HG03432 (cell line): ENCODE results near the gene LGR4.
"Not testable (repeated sequence)": the region's sequence is repeated elsewhere in the genome, so short reads cannot be mapped to it uniquely, and the experiment has no call there.

Source experiments
- ATAC-seq: cut with Tn5 transposase; IDR thresholded peaks from one replicate; pipeline ENCODE4 v1.9.1; 2021; ENCODE audit warnings: mild to moderate bottlenecking, moderate library complexity; ENCODE audit not compliant: unreplicated experiment

Gene LGR4

DNA sequence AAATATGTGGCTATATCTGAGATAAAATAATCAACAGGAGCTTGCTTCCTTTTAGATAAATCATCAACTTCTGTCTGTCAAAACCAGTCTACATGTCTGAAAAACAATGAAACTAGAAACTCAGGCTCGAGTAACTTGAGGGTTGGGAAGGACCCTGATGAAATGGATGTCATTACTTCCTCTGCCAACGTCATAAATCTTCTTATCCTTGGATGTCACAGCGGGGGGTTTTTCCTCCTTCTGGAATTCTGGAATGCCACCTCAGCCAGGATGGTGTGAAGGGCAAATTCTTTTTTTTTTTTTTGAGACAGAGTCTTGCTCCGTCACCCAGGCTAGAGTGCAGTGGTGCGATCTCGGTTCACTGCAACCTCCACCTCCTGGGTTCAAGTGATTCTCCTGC, 13.4 kb downstream of the LGR4 start:
- no peak for ATAC-seq

DNA sequence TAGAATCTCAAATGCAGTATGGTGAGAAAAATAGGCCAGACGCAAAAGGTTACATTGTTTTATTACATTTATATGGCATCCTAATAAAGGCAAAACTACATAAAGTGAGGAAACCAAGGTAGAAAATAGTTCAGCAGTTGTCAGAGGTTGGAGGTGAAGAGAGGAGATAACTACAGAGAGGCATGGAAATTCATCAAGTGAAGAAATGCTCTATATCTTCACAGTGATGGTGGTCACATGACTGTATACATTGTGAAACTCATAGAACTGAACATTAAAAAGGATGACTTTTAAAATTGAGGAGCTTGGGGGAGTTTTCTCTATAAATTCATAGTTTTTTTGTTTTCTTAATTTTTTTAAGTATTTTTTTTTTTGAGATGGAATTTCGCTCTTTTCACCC, 14.4 kb downstream of the LGR4 start:
- ATAC-seq = no peak

DNA sequence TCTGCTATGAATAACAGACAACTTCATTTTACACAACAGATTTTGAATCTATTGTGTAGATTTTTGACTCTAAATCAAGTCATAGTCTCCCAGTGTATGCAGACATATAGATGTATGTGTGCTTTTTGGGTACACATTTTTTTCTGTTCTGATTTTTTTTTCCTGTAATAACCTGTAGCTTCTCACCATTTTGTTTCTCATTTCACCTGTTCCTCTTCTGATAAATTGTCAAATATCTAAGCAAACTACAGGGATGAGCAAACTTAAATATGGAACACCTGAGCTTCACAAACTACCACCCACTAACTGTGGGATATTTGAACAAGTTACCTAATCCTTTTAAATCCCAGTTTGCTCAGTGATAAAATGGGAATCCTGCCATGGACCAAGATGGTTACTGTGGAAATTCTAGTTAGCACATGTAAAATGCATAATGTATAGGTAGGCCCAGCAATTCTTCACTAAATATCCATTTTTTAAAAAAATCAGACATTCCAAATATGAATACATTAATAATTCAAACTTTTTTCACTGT, 15.7 kb downstream of the LGR4 start:
- ATAC-seq = no peak

DNA sequence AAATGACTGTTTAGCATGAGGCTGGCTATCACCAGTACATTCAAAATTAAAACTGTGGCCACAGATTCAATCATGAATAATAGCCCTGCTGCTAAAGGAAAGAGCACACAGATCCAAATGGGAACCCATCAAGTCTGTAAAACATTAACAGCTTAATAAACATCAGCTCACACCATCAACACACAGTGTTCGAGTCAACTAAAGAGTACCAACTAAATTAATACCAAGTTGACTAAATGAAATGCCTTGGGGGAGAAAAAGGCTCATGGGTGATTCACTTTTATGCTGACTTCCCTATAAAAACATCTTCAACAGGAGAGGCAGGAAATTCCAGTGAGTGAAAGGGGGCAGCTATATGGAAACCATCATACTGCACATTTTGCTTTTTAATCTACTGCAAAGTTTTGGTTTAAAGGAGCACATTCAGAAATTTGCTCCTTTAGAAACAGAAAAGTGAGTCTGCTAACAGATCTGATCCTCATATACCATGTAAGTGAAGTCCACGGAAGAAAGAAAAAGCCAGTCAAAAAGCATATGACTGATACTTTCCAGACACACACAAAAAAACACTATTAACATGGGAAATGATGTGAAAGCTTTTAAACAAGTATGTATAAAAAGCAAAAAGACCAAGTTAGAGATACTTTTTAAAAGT, 16.3 kb downstream of the LGR4 start:
- no peak for ATAC-seq

DNA sequence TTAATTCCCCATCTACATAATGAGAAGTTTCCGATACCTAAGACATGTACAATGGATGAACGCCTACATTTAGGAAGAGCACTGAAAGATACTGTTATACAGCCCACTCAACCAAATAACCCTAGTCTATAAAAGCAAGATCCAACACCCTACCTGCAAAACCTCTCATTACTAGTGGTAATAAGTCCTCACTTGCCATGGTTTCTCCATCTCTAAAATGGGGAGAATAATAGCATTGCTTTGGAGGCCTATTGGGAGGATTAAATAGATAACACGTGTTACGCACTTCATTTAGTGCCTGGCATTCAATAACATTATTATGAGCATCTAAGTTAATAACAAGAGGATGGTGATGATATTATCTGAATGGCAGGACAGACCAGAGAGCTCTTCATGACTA, 16.9 kb downstream of the LGR4 start:
- no peak for ATAC-seq

DNA sequence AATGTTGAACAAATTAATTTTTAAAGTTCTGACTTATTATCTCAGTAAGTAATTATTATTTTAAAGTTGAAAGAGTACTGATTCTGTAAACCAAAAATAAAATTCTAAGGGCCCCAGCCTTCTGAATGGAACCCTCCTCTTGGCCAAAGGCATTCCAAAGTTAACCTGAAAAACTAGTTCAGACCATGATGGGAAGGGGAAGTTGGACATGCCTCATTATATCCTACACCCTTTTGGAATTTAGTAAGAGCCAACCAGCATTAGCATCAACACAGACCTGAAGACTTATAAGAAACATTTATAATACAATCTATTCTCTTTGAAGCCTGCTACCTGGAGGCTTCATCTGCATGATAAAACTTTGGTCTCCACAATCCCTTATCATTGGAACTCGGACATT, 18.9 kb downstream of the LGR4 start:
- ATAC-seq = no peak

DNA sequence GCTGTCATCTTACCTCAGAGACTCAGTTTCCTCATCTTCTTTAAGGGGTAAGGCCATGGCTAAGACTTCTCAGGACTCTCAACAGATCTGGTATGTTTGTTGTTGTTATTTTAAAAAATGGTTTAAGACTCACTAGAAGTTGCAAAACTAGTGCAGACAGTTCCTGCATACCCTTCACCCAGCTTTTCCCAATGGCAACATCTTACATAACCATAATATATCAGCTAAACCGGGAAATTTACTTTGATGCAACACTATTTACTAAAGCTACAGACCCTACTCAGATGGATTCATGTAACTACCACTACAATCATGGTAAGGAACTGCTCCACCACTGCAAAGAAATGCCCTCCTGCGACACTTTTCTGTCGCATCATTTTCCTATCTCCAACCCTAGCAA, 20.4 kb downstream of the LGR4 start:
- no peak for ATAC-seq

DNA sequence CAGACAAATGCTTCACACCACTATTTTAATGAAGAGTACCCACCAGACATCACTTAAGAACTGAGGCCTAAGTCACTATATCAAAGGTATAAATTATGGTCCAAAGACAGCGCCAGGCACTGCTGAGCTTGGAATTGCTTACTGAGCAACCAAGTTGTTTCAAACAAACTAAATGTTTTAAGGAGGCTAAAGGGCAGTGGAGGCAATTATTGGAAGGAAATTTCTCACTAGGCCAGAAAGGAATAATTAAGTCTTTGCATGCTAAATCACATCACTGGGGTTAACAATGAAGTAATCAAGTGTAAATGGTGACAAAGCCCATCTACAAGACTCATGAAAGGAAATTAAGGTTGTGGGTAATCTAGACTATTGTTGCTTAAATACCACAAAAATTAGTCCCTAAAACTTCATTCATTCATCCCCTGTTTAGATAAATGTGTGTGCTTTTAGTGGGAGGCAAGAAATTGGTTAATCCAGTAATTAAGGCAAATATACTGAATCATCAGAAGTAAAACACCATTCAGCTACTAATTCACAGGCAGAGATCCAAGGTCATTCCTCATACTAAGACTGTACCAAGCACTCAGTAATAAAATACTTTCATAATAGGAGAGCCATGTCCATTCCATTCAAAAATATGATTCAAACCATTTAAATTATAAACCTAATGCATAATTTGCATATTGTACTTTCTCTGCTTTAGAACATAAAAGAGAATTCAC, 21.2 kb downstream of the LGR4 start:
- no peak for ATAC-seq

DNA sequence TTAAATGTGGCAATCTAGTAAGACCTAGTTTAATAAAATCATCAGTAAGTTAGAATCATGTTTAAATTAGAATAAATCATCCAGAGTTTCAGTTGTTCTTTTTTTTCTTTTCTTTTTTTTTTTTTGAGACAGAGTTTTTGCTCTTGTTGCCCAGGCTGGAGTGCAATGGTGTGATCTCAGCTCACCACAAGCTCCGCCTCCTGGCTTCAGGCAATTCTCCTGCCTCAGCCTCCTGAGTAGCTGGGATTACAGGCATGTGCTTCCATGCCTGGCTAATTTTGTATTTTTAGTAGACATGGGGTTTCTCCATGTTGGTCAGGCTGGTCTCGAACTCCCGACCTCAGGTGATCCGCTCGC, 24.4 kb downstream of the LGR4 start:
- not testable (repeated sequence) for ATAC-seq

DNA sequence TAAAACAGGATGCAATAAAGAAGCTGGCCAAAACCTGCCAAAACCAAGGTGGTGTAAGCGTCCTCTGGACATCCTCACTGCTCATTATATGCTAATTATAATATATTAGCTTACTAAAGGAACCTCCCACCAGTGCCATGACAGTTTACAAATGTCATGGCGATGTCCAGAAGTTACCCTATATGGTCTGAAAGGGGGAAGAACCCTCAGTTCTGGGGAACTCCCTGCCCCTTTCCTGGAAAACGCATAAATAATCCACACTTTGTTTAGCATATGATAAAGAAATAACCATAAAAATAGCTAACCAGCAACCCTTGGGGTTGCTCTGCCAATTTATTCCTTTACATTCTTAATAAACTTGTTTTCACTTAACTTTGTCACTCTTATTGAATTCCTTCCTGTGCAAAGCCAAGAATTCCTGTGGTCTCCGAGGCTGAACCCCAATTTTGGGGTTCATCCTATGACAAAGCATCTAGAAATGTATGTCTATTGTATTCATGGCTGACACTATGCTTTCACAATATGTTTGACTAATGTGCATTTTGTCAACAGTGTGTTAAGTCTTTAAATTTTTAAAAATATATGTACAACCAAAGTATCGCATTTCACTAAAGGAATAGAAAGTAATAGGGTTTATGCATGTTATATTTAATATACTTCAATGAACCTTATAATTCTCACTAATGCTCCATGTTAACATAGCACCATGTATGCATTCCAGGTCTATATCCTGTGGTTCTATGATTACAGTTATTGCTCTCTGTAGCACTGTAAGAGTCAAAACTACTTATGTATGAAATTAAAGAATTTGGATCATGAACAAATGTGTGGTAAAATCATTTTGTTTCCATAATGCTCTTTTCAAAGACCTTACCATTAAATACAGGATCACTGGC, 25.1 kb downstream of the LGR4 start:
- ATAC-seq = no peak

DNA sequence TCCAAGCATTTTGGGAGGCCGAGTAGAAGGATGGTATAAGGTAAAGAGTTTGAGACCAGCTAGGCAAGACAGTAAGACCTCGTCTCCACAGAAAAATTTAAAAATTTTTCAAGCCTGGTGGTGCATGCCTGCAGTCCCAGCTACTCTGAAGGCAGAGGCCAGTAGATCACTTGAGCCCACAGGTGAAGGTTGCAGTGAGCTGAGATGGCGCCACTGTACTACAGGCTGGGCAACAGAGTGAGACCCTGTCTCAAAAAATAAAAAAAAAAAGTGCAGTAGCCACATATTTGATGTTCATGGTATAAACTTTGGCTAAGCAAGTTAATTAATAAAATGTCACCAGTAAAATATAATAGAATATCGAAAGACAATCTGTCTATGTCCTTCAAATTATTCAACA, 27.0 kb downstream of the LGR4 start:
- no peak for ATAC-seq

DNA sequence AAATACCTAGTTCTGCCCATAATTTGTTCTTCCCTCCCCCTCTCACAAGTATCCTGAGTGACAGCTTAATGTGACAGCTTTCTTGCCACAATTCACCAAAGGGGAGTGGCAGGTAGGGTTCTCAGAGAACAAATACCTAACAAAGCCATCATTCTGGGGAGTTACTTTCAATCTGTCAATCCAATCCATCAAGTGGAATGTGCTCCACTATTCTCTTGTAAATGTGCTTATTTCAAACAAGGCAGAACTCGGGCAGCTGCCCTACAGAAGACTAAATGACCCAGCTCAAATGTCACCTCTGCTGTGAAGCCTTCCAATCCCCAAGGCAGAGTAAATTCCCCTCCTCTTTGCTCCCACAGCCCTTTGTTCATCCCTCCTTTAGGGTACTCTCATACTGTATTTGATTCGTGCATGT, 27.8 kb downstream of the LGR4 start:
- ATAC-seq = no peak

DNA sequence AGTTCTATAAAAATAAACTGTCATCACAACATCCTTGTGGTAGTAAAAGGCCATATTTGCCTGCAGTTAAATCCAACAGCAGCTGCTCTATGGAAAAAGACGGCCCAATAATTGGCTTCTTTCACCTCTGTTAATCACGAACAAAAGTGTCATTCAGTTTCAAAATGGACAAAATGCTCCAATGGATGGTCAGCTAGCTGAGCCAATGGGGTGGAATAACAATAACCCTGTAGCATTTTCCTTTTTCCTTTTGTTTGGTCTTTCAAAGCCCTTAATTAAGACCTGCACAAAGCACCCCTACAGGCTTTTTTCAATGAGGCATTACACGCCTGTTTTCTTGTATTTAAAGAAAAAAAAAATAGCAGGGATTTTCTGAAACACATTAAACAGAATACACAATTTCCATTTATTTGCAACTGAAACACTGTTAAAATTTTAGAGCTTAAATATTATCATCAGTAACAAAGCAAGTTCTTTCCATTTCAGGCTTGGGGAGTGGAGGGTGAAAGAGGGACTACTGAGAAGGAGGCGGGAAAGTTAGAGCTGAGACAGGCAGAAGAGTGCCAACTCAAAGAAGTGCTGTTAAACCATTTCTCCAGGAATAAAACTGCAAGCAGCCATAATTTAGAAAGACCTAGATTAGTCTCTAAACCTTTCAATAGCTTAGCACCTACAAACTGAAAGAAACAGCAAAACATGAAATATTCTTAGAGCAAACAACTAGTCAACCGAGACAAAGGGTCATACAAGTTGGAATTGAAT, 28.7 kb downstream of the LGR4 start:
- no peak for ATAC-seq

DNA sequence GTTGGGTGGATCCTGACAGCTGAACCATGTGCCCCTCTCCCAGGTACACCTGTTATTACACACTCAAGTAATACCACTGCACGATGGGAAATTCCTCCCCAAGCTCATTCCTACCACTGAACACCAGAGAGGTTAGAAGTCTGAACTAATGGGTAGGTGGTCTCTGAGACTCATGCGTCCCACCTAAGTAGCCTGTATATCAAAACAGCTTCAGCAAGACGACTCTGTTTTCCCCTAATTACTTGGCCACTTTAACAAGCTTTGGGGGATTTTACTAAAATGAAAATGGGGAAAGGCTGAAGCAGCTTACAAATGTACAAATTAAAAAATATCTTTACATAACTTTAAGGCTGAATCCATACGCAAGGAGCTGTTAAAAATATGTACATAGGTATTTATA, 29.4 kb downstream of the LGR4 start:
- no peak for ATAC-seq

DNA sequence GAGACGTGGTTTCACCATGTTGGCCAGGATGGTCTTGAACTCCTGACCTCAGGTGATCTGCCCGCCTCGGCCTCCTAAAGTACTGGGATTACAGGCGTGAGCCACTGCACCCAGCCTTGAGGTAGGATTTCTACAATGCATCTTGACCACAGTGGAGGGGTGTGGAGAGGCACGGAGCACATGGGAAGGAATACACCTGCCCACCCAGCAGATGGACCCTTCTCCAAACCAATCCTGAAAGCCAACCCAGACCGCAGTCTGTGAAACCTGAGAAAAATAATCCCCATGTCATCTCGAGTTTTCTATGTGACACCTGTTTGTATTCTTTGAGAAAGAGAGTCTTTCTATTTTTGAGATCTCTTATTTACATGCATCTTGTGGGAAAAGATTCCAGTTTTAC, 32.5 kb downstream of the LGR4 start:
- ATAC-seq = no peak

DNA sequence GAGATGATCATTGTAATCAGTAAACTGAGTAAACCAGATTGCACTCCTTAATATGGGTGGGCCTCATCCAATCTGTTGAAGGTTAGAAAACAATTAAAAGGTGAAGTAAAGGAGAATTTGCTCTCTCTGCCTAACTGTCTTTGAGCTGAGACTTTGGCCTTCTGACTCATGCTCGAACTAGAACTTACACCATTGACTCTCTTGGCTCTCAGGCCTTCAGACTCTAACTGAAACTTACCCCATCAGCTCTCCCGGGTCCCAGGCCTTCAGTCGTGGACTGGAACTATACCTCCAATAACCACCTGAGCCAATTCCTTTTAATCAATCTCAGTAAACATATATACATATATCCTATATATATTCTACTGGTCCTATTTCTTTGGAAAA, 34.0 kb downstream of the LGR4 start:
- no peak for ATAC-seq

DNA sequence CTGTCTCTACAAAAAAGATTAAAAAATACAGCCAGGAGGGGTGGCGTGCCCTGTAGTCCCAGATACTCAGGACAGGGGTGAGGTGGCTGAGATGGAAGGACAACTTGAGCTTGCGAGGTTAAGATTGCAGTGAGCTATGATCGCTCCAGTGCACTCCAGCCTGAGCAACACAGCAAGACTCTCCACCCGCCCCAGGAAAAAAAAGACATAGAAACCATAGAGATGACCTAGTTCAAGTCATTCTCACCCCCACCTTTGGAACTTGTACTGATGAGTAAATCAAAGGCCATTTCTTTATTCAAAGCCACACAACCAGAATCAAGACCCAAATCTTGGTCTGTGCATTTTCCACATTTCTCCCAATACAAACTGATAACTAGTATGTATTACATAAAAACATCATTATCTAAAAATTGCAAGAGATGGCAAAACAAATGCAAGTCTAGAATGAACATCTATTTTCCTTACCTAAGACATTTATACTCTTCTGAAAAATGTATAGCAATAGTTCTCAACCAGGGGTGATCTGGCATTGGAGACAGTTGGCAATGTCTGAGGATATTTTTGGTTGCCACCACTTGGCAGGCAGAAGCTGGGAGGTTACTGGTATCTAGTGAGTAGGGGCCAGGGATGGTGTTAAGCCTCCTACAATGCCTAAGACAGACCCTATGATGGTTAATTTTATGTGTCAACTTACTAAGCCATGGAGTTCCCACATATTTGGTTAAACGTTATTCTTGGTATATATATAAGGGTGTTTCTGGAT, 34.6 kb downstream of the LGR4 start:
- no peak for ATAC-seq

DNA sequence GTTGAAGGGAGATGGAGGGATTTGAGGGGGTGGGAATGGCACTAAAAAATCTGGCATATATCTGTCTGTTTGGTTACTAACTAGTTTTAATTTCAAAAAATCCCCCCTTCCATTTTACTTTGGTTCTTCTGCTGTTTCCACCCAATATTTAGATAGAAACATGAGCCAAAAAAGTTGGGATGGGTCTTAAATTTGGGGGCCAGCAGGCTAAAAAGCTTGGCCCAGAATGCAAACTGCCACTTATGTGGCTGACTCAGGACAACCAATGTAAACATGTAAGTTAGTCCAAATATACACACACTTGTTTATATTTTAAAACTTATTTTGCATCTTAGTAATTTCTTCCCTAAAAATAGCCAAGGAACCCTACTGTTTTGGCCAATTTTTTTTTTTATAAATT, 35.7 kb downstream of the LGR4 start:
- no peak for ATAC-seq

DNA sequence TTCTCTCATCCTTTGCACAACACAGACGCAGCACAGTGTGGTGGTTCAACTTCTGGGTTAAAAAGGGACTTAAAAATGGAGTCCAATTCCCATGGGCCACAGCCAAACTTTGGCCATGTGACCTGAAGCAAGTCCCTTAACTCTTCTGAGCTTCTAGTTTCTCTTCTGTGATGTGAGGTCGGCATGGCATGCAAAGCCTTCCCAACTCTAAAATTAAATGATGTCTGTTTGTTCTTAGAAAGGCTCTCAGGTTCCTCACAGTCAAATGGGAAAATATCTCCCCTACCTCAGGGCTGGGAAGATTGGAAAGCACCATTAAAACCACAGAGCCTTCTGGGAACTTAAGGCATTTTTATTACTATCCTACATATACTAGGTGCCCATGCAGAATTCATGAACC, 38.8 kb downstream of the LGR4 start:
- ATAC-seq = no peak

DNA sequence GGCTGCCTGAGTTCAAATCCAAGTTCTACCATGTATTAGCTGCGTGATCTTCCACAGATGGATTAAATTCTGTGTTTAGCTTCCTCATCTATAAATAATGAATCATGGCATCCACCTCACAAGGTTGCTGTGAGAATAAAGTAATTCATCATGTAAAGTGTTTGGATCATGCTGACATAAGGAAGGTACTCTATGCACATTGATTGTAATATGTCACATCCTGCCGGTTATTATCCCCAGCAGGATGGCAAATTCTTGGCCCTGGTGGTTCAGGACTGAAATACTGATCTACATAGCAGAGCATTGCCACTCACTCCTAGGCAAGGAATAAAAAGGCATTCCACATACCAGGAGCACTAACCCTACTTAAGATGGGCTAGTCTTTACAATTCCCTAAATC, 40.8 kb downstream of the LGR4 start:
- no peak for ATAC-seq
